Pancreas (tissue), 10 donors: ENCODE results near the gene PCK2. TPM values are rescaled to one million over a fixed set of nuclear protein-coding genes. Genes with fewer than 3 reads are reported as not detected.

Experiments used
- ATAC-seq, 4 donors: fragments of 200-7000 bp; cut with Tn5 transposase; one replicate each; pipeline versions ENCODE4 v1.8.0 to v1.9.1; 2020; ENCODE audit warnings: mild to moderate bottlenecking in 4 of 4, moderate library complexity in 4 of 4
- DNase-seq, 6 donors: peaks; one replicate each; pipeline ENCODE4 v3.0.0-alpha.2; 2020
- FAIRE-seq: peaks from 2 replicates; lab custom pipeline; 2012; peaks lifted over from hg19 to GRCh38; lab: Jason Lieb, UNC
- H3K27ac ChIP-seq, 4 donors: fragments of 200-600 bp; sonication (generic); 1 replicate in 3 of 4; 2 replicates in 1 of 4; pipeline versions ENCODE4 v1.5.0 to v1.8.0; 2020
- H3K27me3 ChIP-seq, 4 donors: fragments of 200-600 bp; one replicate each; pipeline ENCODE4 v1.8.0; 2021
- H3K36me3 ChIP-seq, 3 donors: fragments of 200-600 bp; sonication (generic) in 1 of 3; one replicate each; pipeline versions ENCODE4 v1.5.0 to v1.8.0; 2020 to 2021
- H3K4me1 ChIP-seq, 3 donors: fragments of 200-600 bp; one replicate each; pipeline ENCODE4 v1.8.0; 2021
- H3K4me3 ChIP-seq, 4 donors: fragments of 200-600 bp; sonication (generic) in 2 of 4; one replicate each; pipeline versions ENCODE4 v1.5.0 to v1.8.0; 2020 to 2021
- H3K9me3 ChIP-seq, 4 donors: fragments of 200-600 bp; one replicate each; pipeline ENCODE4 v1.8.0; 2021
- CTCF ChIP-seq, 4 donors: fragments of 200-600 bp; sonication (generic) in 3 of 4; IDR thresholded peaks; one replicate each; pipeline versions ENCODE4 v1.5.0 to v1.8.0; 2021; ENCODE audit warnings: antibody characterized with exemption in 4 of 4
- WGBS, 2 donors: extraction: QIAGEN DNeasy Blood & Tissue Kit; methylation state at CpG; one replicate each; pipeline ENCODE4 v1.1.7; 2013; 5-methylcytosine and 5-hydroxymethylcytosine counted together
- intact Hi-C, 3 donors: fragments of 100-400 bp; cut with DNase I; formaldehyde crosslinking; loops; one replicate each; pipeline versions ENCODE4 v1.11.1 to v1.14.2; 2022
- polyA plus RNA-seq, 2 donors: library from polyadenylated mRNA; stranded (reverse); fragments of 200-250 nt; gene quantifications; one replicate each; pipeline ENCODE4 v1.2.3, GENCODE V29; 2013
- total RNA-seq, 6 donors: library from RNA; stranded (reverse); fragmentation: NEBNext Ultra II Directional in 4 of 6; extraction: Animal tissue kit (Norgen Biotek cat#: 25700) in 4 of 6; gene quantifications; one replicate each; pipeline versions ENCODE4 v1.2.1 to v1.2.4, GENCODE V29; 2021 to 2023
- donor health status: healthy with polysubstance abuse.
- donor health status: DM: no; HTN: no; CAD: no; lungs with moderate emphysema.
- donor health status: DM: no; HTN: no; CAD: no.
- donor health status: control.
- donor health status: control.
- donor health status: Bipolar disorder and iron deficiency.
- donor health status: DM: yes; HTN: yes; CAD: no.
- donor health status: DM: no; HTN: no; CAD: no.
- donor health status: DM: no; HTN: no; CAD: no.
- donor health status: DM: yes; HTN: yes; CAD: no.

PCK2 gene
- total and polyA plus RNA-seq, 8 donors: 12.8 to 146 (median 21.0) TPM

- TF ChIP-seq CTCF (IDR thresholded peaks at IDR 0.05): no peak
- DNase-seq (peak in 1 of 6 donors; percentile 44), FAIRE-seq (no peak), ATAC-seq (peak in 2 of 4 donors; percentile 27 to 50)
- intact Hi-C loops: no loop called here
- Histone ChIP-seq H3K27ac (no peak overlapping the region), H3K27me3 (no peaks in the 10 kb centered on the region), H3K36me3 (no peaks in the 10 kb centered on the region), H3K4me3 (no peak overlapping the region), H3K9me3 (no peaks in the 10 kb centered on the region), H3K4me1 (peaks cover 0 to 4% (median 0%) of the 10 kb centered on the region in 3 donors)
- WGBS, 2 donors: 92 to 96% methylated on average over 9 of the region's 9 CpGs
Observed at GRCh38 chr14:24079491-24080141, 14.5 kb upstream of the PCK2 start.

DNA sequence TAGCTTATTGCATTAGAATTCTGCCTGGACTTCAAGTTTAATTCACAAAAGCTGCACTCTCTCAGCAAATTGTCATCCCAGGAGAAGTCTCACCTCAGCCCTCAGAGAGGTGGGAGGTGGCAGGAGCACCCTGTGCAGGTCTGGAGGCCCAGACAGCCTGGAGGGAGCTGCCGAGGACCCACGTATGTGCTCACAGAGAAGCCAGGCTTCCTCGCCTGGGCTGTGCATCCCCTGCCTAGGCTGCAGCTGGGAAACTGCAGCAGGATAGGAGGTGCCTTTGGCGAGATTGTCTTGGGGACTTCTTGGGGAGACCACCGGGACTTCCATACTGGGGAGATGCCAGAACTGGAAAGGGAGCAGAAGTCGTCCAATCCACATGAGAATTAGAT is 14.0 kb upstream of the PCK2 start:
- WGBS, 2 donors: 65 to 81% methylated on average over 6 of the region's 6 CpGs
- intact Hi-C loops: no loop called here
- Histone ChIP-seq H3K27me3 (no peaks in the 10 kb centered on the region), H3K27ac (no peak overlapping the region), H3K4me3 (no peak overlapping the region), H3K9me3 (no peaks in the 10 kb centered on the region), H3K36me3 (no peaks in the 10 kb centered on the region), H3K4me1 (peaks cover 0 to 4% (median 0%) of the 10 kb centered on the region in 3 donors)
- FAIRE-seq (no peak), ATAC-seq (no peak), DNase-seq (peak in 1 of 6 donors; percentile 31)
- TF ChIP-seq CTCF (IDR thresholded peaks at IDR 0.05): no peak

DNA sequence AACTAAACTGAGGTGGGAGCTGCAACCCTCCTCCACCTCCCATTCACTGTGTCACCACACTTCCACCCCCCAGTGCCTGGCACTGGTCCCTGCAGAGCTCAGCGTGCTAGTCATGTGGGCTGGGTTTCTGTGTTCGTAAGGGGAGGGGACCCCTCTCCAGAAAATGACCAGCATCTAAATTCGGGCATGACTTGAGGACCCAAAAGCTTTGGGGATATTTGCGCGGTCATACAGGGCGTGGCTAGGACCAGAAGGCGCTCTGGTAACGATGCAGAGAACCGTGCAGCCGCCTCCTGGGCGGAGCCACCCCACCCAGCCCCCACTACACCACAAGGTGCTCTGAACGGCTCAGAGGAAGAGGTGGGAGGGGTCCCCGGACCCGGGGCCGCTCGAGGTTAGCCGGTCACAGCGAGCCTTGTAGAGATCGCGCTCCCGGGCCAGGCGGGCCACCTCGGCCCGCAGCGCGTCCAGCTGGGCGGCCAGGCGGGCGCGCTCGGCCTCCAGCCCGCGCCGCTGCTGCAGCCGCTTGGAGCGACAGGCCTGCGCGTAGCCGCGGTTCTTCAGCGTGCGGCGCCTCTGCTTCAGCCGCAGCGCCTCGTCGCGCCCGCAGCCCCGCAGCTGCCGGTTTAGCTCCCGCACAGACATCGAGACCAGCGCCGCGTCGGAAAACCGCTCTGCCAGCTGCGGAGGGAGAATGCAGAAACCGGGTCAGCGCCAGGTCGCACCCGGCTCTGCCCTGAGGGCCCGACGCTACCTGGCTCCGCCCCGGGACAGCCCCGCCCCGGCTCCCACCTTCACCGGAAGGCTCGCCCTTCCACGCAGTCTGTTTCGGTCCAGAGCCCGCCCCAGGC is 13.0 kb upstream of the PCK2 start:
- ATAC-seq (peak; percentile 90 to 94 (median 92)), FAIRE-seq (no peak), DNase-seq (peak; percentile 79 to 92 (median 82))
- no peaks in the 10 kb centered on the region for H3K27me3 ChIP-seq
- H3K36me3 ChIP-seq: no peaks in the 10 kb centered on the region
- intact Hi-C loops: no loop called here
- H3K4me1 ChIP-seq: peaks cover 0 to 4% (median 0%) of the 10 kb centered on the region in 3 donors
- H3K27ac ChIP-seq: peak overlapping the region; percentile 35 to 84 (median 78)
- H3K4me3 ChIP-seq: peak overlapping the region; percentile 33 to 77 (median 46)
- no peak for TF ChIP-seq CTCF (IDR thresholded peaks at IDR 0.05)
- WGBS, 2 donors: 0% methylated on average over 72 to 74 of the region's 74 CpGs
- H3K9me3 ChIP-seq: no peaks in the 10 kb centered on the region

- FAIRE-seq: no peak
- intact Hi-C loops: no loop called here
- WGBS, 2 donors: 16 to 21% methylated on average over 26 of the region's 26 CpGs
- Histone ChIP-seq H3K27me3 (no peaks in the 10 kb centered on the region), H3K36me3 (no peaks in the 10 kb centered on the region), H3K4me3 (peak overlapping the region; percentile 33 to 77 (median 46)), H3K27ac (peak overlapping the region; percentile 35 to 84 (median 78)), H3K4me1 (peaks cover 0 to 4% (median 0%) of the 10 kb centered on the region in 3 donors), H3K9me3 (no peaks in the 10 kb centered on the region)
- DNase-seq: no peak
- ATAC-seq: no peak
- no peak for TF ChIP-seq CTCF (IDR thresholded peaks at IDR 0.05)
Observed at GRCh38 chr14:24081739-24082211, 12.3 kb upstream of the PCK2 start.
